ENCODE data around the gene AMACR. TPM values are rescaled to one million over a fixed set of nuclear protein-coding genes. Genes with fewer than 3 reads are reported as not detected.

The AMACR gene
- total and polyA plus RNA-seq, 9 of the 15 experiments (the other 6 are each of a cell fraction or from before 2014, with no cell fraction given): 0.72 to 4.6 (median 4.0) TPM

DNA sequence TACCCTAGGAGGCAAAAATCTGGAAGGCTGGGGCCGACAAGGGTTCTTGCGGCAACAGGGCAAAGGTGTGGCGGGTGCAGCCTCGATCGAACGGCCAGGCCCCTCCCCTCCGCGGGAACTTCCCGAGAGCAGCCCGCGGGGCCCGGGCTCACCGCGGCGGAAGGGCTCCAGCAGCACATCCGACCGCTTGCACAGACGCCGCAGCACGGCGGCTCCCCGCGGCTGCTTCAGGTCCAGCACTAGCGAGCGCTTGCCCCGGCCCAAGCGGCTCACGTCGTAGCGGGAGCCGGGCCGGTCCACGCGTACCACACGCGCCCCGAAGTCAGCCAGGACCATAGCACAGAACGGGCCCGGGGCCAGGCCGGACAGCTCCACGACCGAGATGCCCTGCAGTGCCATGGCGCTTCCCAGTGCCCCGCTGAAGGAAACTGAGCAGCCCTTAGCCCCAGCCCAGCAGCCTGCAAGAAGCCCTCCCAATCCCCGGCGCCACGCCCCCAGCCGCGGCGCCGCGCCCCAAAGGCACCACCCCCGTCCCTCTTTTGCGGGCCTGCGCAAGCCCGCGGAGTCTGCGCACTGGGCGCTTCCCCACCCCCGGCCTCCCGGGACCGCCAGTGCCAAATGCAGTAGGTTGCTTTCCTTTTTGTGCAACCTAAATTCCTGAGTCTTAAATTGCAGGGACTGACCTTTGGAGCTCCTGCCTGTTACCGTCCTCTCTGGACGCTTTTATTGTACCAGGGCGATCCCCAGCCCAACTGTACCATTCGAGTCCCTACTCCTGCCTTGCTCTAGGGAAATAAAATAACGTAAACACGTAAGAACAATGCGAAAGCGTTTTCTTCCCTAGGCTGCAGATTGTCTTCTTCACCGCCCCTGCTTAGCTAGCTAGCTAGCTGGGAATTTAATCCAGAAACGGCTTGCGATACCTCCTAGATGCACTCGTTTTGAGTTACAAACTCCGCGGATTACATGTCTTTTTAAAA, at the start of gene AMACR (continued):
- TF ChIP-seq, protein P1, sequence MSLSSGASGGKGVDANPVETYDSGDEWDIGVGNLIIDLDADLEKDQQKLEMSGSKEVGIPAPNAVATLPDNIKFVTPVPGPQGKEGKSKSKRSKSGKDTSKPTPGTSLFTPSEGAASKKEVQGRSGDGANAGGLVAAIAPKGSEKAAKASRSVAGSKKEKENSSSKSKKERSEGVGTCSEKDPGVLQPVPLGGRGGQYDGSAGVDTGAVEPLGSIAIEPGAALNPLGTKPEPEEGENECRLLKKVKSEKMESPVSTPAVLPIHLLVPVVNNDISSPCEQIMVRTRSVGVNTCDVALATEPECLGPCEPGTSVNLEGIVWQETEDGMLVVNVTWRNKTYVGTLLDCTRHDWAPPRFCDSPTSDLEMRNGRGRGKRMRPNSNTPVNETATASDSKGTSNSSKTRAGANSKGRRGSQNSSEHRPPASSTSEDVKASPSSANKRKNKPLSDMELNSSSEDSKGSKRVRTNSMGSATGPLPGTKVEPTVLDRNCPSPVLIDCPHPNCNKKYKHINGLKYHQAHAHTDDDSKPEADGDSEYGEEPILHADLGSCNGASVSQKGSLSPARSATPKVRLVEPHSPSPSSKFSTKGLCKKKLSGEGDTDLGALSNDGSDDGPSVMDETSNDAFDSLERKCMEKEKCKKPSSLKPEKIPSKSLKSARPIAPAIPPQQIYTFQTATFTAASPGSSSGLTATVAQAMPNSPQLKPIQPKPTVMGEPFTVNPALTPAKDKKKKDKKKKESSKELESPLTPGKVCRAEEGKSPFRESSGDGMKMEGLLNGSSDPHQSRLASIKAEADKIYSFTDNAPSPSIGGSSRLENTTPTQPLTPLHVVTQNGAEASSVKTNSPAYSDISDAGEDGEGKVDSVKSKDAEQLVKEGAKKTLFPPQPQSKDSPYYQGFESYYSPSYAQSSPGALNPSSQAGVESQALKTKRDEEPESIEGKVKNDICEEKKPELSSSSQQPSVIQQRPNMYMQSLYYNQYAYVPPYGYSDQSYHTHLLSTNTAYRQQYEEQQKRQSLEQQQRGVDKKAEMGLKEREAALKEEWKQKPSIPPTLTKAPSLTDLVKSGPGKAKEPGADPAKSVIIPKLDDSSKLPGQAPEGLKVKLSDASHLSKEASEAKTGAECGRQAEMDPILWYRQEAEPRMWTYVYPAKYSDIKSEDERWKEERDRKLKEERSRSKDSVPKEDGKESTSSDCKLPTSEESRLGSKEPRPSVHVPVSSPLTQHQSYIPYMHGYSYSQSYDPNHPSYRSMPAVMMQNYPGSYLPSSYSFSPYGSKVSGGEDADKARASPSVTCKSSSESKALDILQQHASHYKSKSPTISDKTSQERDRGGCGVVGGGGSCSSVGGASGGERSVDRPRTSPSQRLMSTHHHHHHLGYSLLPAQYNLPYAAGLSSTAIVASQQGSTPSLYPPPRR (CRISPR knock-in tag; IDR thresholded peaks at IDR 0.05; ENCODE audit: borderline replicate concordance): no peak
- TF ChIP-seq CHD2 (IDR thresholded peaks at IDR 0.05; ENCODE audit: low read depth, low read length) (no peak), EP300 (IDR thresholded peaks at IDR 0.05; ENCODE audit: low read length) (no peak), ZNF695 (CRISPR knock-in tag; IDR thresholded peaks at IDR 0.05) (no peak), SREBF1 (IDR thresholded peaks at IDR 0.05; ENCODE audit: borderline replicate concordance, low read depth, low read length) (no peak), RB1 (IDR thresholded peaks at IDR 0.05; ENCODE audit: low read depth) (peak; percentile 63), ZNF780A (CRISPR knock-in tag; IDR thresholded peaks at IDR 0.05) (no peak), ZNF121 (CRISPR knock-in tag; conservative IDR thresholded peaks at IDR 0.05) (no peak), ZNF354B (CRISPR knock-in tag; IDR thresholded peaks at IDR 0.05) (no peak), ZNF717 (CRISPR knock-in tag; IDR thresholded peaks at IDR 0.05) (no peak), PCBP2 (IDR thresholded peaks at IDR 0.05; ENCODE audit: low read depth, low read length, poor library complexity, severe bottlenecking) (no peak), NR2F6 (CRISPR knock-in tag; IDR thresholded peaks at IDR 0.05) (no peak), MTA3 (IDR thresholded peaks at IDR 0.05; ENCODE audit: borderline replicate concordance) (peak; percentile 88)
- TF ChIP-seq, protein P2, sequence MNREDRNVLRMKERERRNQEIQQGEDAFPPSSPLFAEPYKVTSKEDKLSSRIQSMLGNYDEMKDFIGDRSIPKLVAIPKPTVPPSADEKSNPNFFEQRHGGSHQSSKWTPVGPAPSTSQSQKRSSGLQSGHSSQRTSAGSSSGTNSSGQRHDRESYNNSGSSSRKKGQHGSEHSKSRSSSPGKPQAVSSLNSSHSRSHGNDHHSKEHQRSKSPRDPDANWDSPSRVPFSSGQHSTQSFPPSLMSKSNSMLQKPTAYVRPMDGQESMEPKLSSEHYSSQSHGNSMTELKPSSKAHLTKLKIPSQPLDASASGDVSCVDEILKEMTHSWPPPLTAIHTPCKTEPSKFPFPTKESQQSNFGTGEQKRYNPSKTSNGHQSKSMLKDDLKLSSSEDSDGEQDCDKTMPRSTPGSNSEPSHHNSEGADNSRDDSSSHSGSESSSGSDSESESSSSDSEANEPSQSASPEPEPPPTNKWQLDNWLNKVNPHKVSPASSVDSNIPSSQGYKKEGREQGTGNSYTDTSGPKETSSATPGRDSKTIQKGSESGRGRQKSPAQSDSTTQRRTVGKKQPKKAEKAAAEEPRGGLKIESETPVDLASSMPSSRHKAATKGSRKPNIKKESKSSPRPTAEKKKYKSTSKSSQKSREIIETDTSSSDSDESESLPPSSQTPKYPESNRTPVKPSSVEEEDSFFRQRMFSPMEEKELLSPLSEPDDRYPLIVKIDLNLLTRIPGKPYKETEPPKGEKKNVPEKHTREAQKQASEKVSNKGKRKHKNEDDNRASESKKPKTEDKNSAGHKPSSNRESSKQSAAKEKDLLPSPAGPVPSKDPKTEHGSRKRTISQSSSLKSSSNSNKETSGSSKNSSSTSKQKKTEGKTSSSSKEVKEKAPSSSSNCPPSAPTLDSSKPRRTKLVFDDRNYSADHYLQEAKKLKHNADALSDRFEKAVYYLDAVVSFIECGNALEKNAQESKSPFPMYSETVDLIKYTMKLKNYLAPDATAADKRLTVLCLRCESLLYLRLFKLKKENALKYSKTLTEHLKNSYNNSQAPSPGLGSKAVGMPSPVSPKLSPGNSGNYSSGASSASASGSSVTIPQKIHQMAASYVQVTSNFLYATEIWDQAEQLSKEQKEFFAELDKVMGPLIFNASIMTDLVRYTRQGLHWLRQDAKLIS (CRISPR knock-in tag; IDR thresholded peaks at IDR 0.05): peak; percentile 86
- TF ChIP-seq, protein P3, sequence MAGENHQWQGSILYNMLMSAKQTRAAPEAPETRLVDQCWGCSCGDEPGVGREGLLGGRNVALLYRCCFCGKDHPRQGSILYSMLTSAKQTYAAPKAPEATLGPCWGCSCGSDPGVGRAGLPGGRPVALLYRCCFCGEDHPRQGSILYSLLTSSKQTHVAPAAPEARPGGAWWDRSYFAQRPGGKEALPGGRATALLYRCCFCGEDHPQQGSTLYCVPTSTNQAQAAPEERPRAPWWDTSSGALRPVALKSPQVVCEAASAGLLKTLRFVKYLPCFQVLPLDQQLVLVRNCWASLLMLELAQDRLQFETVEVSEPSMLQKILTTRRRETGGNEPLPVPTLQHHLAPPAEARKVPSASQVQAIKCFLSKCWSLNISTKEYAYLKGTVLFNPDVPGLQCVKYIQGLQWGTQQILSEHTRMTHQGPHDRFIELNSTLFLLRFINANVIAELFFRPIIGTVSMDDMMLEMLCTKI (IDR thresholded peaks at IDR 0.05; ENCODE audit: partially characterized antibody): no peak
- TF ChIP-seq, protein P4, sequence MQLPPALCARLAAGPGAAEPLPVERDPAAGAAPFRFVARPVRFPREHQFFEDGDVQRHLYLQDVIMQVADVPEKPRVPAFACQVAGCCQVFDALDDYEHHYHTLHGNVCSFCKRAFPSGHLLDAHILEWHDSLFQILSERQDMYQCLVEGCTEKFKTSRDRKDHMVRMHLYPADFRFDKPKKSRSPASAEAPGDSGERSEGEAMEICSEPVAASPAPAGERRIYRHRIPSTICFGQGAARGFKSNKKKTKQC (CRISPR knock-in tag; IDR thresholded peaks at IDR 0.05): peak; percentile 87; the same call in 1 of the 2 replicates

All from K562 (cell line).